Tongue (tissue), 2 donors: ENCODE measurements around the gene HOXB8. TPM values are rescaled to one million over a fixed set of nuclear protein-coding genes. Genes with fewer than 3 reads are reported as not detected.
A peak's percentile ranks its signal among the peaks of the same experiment; 100 is the strongest.

ENCODE experiments used
- DNase-seq: peaks from one replicate; pipeline ENCODE4 v3.0.0-alpha.2; 2015
- total RNA-seq: library from RNA; depleted of rRNA; stranded (reverse); fragments of >200 nt; gene quantifications from one replicate; pipeline ENCODE4 v1.2.3, GENCODE V29; 2014

HOXB8 gene
- total RNA-seq, 1 donor from 2014 or later, result not detected

DNA sequence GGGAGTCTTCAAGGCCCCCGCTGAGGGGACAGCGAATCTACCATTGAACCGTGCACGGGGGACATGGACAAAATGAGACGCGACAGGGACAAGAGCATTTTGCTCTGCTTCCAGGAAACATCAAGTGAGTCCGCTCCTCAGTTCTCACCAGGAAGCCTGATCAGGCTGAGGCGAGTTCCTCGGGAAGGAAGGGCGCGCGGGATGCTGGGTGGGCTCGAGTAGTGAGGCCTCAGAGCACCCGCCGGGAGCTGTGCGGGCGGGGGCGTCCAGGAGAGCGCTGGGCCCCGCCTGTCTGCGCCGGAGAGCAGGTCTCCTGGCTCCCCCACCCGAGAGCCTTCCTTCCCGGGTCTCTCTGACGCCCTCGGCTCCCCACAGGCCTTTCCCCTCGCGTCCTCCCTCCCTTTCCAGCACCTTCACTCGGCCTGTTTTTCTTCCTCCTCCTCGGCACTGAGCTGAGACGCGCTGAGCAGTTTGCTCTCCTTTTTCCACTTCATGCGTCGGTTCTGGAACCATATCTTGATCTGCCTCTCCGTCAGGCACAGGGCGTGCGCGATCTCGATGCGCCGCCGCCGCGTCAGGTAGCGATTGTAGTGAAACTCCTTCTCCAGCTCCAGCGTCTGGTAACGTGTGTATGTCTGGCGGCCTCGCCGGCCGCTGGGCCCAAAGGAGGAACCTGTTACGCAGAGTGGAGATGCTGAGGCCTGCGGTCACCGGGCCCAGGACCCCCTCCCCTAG lies 18.9 kb downstream of the HOXB8 start:
- DNase-seq, result no peak

DNA sequence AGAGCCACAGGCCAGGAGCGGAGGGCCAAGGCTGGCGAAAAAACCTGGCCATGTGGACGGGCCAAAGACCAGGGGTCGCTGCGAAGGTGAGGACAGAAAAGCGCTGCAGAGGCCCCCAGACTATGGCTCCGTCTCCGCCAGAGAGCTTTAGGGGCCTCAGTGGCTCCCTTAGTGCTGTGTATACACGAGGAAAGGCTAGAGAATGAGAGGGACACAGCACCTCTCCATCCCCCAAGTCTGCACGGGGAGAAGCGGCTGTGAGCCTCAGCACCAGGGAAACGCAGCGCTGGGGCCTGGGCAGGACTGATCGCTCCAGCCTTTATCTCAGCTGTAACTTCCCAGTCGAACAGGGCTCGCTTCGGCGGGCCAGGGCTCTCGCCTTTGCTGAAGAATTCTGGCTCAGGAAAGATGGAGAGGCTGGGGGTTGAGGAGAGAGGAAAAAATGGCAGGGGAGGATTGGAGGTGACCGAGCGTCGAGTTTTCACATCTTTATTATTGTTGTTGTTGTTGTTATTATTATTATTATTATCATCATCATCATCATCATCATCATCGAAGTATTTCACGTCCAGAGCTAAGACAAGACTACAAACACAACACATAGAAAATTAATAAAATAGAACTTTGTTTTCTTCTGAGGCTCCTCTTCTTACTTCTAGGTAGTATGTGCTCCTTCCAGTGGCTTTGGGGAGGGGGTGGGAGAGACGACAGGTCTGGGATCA lies 19.7 kb downstream of the HOXB8 start:
- no peak for DNase-seq

DNA sequence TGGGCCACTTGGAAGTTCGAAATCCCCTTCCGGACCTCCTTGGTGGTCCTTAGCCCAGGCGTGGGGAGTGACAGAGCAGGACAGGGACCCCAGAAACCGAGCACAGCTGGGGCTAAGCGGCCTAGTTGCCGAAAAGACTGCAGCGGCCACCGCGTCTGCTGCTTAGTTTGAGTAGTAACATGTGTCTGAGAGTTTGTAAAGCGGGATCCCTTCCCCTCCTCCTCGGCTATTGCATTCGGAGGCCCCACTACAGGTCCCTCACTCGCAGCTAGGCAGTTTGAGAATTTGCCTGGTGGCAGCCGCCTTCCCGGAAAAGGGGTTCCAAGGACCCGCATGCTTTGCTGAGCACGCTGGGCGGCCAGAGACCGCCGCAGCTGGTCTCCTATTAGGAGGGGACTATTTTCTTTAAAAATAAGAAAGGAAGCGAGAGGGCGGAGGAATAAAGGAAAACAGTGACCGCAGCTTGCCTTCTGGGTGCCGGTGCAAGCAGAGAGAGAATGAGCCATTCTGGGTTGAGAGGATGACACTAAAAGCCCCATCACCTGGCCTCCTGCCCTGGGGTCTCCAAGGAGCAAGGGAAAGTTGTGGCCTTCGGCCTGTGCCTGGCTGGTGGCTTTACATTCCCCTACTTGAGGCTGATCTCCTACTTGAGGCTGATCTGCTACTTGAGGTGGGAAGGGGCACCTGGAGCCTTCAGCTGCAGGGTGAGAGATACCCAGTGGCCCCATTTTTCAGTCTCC lies 20.4 kb downstream of the HOXB8 start:
- no peak for DNase-seq

DNA sequence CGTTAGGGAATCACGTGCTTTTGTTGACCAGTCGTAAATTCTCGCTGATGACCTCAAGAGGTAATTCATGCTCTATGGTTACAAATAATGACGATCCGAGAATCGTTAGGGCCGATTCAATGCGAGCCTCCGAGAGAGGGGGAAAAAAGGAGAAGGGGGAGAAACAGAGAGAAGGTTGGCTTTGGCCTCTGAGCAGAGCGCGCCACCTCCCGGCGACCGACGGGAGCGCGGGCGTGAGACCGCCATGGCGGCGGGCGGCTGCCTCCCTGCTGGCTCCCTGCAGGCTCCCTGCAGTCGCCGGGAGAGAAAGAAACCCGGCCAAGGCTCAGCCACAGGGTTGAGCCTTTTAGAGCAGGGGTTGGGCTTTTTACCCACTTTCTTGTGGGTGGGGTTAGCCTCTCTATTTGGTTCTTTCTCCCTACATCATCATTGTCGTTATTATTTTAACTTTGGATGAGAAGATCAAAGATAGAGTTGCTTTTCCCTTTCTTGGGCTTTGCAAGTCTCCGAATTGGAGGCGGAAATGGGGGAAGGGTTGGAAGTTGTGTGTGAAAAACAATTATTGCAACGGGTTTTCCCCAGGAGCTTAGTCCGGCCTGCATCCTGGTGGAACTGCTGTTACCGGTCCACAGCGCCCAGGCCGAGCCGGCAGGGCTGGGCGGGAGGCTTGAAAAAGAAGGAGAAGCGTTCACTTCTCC lies 21.1 kb downstream of the HOXB8 start:
- DNase-seq, result peak; percentile 78

DNA sequence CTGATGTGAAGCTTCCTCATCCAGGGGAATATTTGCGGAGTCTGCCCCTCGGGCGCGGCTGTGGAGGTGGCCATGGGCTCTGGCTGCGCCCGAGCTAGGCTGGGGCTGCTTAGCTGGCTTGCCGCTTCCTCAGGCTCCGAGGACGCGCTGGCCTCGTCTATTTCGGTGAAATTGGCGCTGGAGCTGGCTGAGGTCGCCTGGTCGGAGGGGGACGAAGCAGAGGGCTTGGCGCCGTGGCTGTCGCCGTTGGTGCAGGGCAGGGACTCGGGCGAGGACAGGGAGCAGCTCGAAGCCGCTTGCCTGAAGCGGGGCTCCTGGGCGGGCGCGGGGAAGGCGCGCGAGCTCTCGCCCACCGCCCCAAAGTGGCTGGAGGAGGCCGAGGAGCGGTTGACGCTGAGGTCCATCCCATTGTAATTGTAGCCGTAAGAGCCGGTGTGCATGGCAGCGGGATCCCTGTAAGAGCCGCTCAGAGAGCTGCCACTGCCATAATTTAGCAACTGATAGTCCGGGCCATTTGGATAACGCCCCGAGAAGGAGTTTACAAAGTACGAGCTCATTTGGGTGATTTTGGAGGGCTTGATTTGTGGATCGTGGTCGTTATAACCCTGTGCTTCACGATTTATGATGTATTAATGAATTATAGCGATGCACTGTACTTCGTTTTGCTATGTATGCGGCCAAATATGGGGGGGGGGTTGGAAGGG lies 21.8 kb downstream of the HOXB8 start, which contains the start of gene HOXB5:
Gene HOXB5, minus strand, starts transcription at position 654 of the 704 bp plus-strand sequence. Its CDS starts 97 bp downstream, at position 557.
- no peak for DNase-seq

DNA sequence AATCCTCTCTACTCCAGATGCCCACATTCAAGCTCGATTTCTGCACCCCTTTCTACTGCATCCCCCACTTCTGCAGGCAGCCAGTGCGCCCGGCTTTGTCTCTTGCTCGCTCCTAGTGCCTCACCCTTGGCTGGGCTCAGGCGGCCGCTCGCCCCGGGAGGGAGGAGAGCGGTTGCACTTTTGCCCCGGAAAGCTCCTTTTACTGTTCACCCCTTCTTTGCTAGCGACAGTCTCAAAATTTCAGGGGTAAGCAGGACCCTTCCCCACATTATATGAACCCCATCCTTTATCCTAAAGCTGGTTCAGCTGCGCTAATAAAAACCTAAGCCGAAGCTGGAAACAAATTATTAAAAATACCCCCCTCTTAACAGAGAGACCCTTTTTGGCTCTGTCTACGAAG lies 22.5 kb downstream of the HOXB8 start:
- DNase-seq, result no peak

DNA sequence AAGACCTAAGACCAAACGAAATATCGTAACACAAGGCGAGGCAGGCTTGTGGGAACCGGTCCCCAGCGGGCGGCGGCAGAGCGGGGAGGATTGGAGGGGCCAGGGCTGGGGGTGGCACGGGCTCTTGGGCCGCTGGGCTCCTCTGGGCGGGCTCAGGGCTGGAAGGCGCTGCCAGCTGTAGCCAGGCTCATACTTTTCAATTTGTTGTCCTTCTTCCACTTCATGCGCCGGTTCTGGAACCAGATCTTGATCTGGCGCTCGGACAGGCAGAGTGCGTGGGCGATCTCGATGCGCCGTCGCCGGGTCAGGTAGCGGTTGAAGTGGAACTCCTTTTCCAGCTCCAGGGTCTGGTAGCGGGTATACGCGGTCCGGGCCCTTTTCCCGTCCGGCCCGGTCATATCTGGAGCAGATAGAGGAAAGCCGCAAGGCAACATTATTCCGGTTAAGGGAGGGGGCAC lies 23.0 kb downstream of the HOXB8 start:
- no peak for DNase-seq

DNA sequence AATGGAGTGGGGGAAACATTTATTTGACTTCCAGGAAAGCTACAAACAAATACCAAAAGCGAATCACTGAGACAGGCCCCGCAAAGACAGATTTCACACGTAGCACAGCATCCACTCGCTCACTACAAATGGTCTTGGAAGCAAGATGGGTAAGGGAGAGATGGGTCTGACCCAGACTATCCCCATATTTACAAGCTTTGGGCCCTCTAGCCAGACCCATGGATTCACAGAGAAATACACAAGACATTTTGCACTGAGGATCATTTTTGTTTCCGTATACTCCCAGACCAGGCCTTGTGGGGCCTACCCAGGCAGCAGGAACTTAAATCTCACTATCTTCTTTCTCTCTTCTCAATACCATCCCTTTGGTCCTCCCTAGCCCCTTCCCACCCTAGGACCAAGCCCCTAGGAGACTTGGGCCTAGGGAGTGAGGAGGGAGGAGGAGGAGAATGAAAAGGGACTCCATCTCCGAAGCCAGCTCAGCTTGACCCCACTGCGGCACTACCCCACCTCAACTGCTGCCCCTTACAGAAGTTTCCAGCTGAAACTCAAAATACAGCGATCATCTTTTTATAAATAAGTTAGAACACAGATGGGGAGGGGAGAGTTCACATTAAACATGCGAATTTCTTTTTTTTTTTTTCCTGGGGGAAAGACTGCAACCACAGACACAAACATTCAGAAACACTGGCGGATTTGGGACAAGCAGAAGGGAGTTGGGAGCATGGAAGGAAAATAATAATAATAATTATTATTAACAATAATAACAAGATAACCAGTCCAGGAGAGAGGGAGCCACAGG lies 23.6 kb downstream of the HOXB8 start:
- DNase-seq, result no peak

DNA sequence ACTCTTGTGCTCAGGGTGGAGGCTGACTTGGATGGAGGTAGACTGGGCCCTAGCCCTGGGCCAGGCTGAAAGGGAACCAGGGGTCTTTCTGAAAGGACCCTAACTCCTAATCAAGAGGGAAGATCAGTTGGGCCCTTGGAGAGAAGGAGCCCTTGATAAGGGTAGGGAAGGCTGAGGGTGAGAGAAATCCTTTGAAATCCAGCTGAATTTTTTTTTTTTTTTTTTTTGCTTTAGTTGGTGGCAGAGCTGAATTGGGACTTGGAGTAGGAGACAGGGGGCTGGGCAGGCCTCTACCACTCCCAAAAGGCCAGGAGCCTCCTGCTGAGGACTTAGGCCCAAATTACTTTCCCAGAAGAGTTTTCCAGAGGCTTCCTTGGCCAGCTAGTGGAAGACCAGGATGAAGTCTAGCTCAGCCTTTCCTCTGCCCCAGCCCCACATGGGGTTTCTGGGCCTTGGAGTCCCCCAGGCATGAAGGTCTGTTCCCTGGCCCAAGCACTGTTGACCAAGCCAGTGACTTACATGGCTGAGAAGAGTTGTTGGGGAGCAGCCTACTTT lies 24.4 kb downstream of the HOXB8 start:
- DNase-seq, result no peak

DNA sequence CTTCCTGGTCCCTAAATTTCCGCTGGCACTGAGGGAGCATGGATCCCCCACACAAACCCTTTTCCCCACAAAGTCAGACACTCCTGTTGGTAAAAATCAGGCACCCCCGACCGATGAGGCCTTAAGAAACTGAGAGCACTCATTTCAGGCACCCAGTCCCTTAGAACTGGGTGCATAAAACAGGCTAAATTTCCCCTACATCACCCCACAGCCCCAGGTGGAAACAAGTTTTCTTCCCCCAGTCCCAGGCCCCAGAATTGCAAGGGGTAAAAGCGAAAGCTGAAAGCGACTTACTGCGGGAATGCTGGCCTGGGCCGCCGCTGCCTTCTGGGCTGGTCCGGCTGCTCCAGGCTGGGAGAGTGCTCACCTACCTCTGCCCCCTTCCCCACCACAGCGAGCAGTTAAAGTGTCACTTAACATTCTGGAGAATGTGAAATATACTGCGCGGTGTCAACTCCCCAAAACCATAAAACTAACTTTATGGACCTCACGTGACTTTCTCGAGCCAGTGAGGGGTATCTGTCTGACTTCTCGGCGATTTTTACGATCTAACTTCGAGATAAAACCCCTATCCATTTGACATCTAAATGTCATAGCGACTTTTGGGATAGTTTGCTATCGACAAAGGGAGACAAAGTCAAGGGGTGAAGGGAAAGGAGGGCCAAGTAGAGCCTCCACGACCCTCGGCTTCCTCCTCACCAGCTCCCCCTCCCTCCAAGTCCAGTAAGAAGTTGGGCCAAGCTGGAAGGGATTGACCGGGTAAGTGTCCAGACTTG lies 25.1 kb downstream of the HOXB8 start, which contains the start of gene HOXB3:
Gene HOXB3, minus strand, starts transcription at position 411 of the 776 bp plus-strand sequence. CDS start 37,767 bp downstream, outside the sequence.
- DNase-seq, result no peak

DNA sequence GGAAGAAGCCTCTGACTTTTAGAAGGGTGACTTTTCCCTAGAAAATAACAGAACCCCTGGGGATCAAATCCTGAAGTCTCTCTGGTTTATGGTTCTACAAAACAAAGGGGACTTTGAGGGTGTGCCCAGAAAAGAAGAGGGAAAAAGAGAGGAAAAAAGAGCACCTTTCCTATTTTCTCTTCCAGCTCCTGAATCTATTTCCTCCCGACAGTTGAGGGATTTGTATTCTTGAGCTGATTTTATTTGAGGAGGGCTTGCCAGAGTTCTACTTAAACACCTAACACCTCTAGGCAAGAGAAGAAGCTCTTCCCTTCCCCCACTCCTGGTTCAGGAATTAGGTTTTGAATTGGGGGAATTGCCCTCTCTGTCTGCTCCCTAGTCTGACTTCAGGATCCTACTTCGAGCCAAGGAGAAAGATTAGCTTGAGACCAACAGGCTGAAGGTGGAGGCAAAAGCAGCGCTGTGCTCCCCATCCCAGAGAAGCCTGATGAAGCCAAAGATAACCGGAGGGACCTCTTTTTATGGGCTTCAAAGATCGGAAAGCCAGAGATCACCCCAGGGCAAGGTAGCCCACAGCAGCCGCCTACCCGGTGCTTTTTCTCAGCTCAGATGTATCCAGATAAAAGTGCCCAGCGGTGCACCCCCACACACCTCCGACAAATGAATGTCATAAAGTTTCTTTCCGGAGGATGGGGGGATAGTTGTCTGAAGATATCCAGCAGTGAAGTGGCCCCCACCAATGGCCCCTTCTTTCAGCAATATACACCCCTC lies 25.8 kb downstream of the HOXB8 start:
- no peak for DNase-seq

DNA sequence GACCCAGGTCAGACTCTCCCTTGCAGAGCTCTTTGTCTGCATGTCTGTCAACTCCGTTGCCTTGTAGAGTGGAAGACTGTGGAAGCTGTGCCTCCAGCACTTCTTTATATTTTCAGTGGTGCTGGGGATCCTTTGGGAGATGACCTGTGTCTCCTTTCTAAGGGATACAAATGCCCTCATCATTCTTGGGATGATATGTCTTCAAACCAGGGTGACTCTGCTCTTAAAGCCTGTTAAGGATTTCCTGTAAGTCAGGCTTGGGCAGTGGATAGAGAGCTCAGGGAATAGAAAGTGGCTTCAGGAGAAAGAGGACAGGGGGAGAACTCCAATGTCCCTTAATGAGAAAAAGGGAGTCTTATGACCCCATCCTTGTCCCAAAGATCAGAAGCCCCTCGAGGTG lies 26.6 kb downstream of the HOXB8 start:
- DNase-seq, result no peak

DNA sequence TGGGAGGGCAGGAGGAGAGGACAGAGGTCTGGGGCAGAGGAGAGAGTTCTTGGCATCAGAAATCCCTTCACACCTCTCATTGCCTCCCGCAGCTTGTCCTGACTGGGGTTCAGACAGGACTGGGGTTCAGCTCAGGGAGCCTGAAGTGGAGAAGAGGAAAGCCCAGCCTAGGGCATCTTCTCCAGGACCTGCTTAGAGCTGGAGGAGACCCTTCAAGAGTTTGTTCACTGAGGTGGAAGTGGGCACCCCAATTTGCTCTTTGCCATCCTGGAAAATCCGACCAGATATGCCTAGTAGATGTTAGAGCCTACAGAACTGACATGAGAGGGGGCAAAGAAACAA lies 27.0 kb downstream of the HOXB8 start:
- DNase-seq, result no peak

DNA sequence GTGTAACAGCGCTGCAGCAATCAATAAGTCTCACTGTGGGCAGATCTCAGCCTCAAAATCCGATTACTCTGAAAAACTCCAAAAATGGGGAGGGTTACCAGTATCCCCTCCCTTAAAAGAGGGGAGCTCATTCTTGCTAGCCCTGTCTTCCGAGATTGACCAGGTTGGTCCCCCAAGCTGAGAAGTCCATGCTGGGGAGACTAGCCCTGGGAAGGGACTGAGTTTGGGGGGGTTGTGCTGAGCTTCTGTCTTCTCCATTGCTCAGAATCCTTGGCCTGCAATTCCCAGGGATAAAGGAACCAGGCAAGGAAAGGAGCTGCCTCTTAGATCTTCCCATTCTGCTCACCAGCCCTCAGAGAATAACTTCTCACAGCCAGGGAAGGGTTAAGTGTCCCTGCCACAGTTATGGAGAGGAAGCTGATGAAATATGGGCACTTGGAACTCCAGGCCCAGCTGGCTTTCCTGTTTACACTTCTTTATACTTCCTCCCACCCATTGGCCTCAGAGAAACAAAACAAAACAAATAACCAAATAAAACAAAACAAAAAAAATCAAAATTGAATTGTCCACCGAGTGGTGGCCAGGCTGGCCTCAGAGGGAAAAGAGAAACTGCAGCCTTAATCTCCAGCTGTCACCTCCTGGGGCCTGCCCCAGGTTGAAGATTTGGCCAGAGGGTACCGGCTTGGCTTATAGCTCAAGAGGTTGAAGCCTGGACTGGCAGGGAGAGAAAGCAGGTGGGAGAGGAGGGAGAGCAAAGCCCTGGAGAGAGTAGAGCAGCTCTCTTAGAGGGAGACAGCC lies 27.6 kb downstream of the HOXB8 start:
- DNase-seq, result no peak

DNA sequence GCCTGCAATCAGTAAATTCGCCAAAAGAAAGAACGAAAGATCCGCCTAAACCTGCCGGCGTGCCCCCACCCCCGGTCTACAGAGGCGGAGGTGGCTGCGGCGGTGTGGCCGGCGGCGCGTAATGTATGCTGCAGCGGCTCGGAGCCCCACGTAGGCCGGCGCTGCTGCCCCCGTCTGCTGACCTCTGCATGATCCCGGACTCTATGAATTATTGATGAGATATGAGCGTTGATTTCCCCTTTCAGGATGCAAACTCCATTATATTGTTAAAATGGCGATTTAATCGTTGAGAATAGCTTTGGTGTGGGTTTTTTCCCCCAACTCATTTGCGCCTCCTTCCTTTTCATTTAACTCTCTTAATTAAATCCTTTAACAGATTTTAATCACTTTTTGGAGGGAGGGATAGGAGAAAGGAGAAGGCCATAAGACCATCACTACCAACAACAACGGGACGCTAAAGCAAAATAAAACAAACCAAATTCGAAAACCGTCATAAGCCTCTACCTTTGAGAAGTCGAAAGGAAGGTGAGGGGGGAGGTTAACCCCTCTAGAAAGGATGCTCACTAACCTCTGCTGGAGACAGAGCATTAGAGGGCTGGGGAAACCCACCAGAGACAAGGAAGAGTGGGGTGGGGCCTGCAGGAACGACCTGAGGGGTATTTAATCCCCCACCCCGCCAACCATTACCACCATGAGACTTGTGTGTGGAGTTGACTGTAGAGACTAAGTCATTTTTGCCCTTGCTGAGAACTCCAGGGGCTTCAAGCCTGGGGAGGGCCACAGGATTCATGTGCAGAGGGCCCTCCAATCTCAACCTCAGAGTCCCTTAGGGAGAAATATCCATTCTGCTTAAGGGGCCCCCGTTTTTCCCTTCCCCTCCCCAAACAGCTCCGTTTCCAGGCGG lies 28.5 kb downstream of the HOXB8 start:
- DNase-seq, result no peak

DNA sequence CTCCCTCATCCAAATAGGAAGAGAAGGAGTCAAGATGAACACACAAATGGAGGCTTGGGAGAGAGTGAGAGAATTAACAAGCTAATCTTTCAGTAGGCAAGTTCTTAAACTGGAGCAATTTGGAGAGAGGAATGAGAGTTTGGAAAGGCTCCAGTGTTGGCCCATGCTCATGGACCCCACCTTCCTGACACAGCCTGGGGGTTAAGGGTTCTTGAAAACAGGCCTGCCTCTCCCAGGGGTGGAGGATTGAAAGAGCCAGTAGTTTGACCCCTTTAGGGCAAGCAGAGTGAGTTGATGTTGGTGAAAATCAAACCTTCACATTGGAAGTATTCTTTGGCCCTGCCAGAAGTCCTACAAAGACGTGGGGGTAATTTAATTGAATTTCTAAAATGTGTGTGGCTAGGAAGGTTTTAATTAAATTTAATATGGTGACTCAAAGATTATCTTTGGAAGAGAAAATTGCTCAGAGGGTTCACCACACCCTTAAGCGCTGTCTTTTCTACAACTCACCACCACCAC lies 30.8 kb downstream of the HOXB8 start:
- no peak for DNase-seq
